Measurements from ENCODE around the gene KLB.

The KLB gene

DNA sequence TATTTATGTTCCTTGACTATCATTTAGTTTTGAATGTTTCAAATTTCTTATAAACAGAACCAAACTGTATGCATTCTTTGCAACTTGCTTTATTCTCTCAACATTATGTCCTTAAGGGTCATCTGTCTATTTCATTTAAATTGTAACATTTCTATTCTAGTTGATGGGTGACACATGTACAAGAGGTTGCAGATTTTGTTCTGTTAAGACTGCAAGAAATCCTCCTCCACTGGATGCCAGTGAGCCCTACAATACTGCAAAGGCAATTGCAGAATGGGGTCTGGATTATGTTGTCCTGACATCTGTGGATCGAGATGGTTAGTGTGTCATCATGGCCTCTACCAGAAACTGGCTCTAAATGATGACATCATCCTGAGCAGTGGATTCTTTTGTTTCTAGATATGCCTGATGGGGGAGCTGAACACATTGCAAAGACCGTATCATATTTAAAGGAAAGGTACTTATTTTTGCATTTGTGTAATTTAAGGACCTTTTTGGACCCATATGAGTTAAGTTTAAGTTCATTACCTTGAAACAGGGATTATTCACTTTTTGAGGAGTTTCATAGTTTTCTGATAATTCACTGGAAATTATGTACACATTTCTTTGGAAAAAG is 58.3 kb downstream of the KLB start:
- no peak for DNase-seq (ENCODE audit: low read depth in 3 of 3)

DNA sequence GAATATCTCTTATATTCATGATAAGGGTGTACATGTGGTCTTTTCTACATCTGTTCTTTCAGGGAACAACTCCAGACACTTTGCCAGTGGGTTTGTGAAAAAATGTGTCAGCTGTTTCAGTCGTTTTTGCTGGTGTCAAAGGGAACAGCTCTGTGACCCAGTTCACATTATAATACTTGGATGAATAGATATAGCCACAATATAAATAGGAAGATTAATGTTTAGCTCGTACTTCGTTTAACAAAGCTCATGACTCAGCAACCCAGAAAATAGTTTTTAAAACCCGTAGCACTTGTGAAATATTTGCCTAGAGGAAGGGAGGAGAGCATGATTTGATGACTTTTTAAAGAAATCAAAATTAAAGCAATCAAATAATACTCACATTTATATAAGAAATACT is 60.0 kb downstream of the KLB start:
- no peak for DNase-seq (ENCODE audit: low read depth in 3 of 3)

DNA sequence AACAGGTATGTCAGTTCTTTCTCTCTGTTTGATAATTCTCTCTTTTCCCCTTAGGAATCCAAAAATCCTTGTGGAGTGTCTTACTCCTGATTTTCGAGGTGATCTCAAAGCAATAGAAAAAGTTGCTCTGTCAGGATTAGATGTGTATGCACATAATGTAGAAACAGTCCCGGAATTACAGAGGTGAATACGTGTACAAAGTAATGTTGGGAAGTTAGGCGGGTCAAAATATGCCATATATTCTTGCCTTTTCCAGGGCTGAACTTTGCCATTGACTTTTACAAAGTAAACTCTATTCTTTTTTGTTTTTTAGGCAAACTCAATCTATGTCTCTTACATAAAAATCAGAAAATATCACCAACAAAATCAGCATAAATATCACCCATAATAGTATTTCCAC is 60.7 kb downstream of the KLB start:
- DNase-seq (ENCODE audit: low read depth in 3 of 3), result no peak

DNA sequence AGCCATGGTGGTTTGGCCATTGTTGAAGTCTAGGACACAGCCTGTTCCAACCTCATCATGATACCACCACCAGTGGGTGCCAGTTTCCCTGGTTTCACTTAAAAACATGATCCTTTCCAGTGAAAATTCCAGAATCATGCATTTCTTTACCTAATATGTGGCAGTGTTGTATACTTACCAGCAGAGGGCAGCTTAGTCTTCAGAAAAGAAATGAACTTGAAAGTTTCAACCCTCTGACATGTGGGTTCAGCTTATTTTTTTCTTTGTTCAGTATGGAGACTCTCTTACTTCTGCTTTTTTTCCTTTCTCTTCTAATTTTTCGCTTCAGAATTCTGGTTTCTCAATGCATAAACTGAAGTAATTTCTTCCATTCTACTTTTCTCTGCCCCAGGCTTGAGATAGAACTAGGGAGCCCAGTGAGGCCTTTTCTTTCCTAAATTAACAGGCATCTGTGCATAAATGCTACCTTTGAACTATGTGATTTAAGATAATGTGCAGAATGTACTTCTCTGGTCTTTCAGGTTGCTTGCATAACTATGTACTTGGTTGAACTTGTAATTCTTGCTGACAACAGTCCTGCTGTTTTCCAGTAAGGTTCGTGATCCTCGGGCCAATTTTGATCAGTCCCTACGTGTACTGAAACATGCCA is 62.8 kb downstream of the KLB start:
- DNase-seq (ENCODE audit: low read depth in 3 of 3), result no peak

DNA sequence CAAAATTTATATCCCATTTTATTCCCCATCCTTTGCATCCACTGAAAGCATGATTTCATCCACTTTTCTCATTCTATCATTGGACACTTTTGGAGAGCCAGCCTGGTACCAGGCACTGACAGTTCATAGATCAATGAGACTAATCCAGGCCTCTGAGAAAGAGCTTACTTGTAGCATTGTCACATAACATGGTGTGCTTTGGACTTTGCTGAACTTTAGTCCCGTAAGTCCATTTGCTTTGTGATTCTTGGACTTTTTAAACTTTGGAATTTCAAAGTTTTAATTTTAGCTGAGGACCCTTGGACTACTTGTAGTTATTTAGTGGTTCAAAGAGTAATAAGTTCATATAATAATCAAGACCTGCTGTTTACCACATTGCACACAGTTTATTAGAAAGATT is 63.7 kb downstream of the KLB start:
- DNase-seq (ENCODE audit: low read depth in 3 of 3), result no peak

DNA sequence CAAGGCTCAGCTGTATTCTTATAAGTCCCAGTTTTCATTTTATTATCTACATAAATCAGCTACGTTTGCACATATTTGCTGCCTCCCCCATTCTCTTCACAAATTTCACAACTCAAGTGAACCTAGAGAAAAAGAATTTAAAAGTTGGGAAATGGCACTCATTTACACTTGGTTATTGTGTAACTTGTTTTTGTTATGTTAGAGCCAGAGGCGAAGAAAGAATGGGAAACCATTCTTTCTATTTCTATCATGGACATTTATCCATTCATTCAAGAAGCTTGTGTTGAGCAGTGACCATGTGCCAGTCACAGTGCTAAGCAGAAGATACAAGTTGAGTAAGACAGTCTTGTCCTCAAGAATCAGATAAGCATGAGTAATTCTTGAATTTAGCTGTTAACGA is 65.7 kb downstream of the KLB start:
- no peak for DNase-seq (ENCODE audit: low read depth in 3 of 3)

DNA sequence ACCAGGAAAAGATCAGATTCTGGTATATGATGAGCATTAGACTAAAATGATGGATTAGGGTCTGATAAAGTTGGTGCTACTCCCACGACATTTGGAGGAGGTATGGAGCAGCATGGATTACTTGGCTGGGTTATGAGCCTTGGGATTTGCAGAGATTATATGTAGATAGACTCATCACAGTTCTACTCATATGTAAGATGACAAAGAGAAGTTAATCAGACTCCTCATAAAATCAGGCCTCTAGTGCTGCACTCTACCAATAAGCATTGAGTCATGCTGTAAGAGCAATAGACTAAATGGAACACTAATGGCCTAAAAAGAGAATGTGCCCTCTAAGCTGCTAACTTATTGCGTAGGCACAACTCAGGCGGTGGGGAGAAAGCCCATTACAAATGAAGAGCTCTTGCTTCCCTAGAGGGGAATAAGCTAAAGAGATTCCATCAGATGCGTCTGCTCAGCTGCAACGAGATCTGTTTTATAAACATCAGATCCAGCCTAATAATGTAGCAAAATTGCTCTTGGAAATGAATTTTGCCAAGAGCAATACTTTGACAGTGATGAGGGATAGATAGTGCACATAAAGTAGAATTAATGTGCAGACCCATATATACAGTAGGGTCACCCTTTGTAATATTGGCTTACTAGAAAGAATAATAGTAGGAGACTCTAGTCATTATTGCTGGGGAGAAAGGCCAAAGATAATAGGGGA is 69.6 kb downstream of the KLB start:
- no peak for DNase-seq (ENCODE audit: low read depth in 3 of 3)

DNA sequence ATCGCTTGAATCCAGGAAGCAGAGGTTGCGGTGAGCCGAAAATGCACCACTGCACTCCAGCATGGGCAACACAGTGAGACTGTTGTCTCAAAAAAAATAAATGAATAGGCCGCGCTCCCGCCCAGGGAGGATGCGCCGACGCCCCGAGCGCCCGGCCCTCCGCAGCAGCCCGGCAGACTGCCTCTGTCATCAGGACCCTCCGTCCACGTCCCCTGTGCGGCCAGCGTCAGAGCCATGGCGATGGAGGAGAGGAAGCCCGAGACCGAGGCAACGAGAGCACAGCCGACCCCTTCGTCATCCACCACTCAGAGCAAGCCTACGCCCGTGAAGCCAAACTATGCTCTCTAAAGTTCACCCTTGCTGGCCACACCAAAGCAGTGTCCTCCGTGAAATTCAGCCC is 73.5 kb downstream of the KLB start:
- no peak for DNase-seq (ENCODE audit: low read depth in 3 of 3)

DNA sequence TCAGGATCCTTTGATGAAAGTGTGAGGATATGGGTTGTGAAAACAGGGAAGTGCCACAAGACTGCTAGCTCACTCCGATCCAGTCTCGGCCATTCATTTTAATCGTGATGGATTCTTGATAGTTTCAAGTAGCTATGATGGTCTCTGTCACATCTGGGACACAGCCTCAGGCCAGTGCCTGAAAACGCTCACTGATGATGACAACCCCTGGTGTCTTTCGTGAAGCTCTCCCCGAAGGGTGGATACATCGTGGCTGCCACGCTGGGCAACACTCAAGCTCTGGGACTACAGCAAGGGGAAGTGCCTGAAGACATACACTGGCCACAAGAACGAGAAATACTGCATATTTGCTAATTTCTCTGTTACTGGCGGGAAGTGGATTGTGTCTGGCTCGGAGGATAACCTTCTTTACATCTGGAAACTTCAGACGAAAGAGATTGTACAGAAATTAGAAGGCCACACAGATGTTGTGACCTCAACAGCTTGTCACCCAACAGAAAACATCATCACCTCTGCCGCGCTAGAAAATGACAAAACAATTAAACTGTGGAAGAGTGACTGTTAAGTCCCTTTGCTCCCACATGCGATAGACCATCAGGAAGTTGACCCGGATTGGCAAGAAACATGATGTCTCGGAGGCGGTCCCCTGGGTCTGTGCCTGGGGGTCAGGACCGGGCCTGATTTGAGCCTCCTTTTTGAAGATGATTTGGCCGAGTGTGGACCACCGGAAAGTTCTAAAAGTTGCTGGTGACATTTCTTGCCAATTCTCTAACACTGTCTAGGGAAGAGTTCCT is 74.4 kb downstream of the KLB start:
- DNase-seq (ENCODE audit: low read depth in 3 of 3), result no peak

DNA sequence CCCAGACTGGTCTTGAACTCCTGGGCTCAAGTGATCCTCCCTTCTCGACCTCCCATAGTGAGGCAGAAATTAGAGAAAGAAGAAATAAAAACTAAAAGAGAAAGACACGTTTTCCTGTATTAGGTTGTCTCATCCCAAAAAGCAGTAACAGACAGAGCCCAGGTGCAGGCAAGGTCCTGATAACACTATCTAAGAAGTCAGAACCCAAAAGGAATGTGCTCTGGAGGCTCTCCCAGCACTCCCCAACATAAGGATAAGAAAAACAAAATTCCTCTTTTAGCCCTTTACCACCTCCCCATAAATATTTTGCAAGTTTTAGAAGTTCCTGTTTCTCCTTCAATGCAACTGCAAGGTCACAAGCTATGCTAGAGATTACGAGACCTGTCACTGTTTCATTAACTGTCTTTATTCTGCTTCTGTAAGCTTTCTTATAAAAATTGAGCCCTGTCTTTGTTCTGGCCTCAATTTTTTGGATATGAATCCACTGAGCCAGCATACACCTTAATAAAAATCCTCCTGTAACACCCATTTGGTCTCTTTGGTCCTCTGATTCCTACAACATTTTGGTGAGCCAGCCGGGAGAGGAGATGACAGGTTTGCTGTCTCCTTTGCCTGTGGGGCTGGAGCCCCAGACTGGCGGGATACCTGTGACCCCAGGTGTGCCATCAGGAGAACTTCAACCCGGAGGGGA is 78.0 kb downstream of the KLB start:
- no peak for DNase-seq (ENCODE audit: low read depth in 3 of 3)

DNA sequence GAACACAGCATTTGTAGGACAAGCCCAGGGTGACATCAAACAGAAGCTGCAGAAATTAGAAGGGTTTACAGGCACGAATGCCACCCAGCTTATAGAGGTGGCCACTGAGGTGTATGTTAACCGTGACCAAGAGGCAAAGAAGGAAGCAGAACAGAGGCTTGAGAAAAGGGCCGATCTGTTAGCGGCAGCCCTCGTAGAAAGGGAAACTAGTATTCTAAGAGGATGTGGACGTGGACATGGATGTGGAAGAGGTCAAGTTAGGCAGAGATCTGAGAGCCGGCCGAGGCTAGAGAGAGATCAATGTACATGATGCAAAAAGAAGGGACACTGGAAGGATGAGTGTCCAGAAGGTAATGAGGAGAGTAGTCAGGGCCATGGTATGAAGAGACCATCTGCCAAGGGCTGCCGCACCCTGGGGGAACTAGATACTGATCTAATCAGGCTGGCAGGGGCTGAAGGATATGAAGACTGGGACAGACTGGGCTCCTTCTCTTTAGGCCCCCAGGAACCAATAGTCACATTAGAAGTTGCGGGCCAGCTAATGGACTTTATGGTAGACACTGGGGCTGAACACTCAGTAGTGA is 79.6 kb downstream of the KLB start:
- no peak for DNase-seq (ENCODE audit: low read depth in 3 of 3)

DNA sequence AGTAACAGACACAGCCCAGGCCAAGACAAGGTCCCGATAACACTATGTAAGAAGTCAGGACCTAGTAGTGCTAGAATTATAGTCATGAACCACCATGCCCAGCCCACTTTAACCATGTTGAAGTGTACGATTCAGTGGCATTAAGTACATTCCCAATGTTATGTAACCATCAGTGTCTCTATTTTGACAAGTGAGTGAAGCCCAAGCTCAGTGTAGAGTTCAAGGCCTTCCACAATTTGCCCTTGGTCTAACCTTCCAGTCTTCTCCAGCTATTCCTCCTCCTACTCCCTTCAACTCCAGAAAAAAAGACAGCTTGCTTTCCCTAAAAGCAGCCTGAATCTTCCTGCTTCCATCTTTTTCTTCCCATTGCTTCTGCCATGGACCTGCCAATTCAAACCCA is 83.6 kb downstream of the KLB start:
- no peak for DNase-seq (ENCODE audit: low read depth in 3 of 3)

DNA sequence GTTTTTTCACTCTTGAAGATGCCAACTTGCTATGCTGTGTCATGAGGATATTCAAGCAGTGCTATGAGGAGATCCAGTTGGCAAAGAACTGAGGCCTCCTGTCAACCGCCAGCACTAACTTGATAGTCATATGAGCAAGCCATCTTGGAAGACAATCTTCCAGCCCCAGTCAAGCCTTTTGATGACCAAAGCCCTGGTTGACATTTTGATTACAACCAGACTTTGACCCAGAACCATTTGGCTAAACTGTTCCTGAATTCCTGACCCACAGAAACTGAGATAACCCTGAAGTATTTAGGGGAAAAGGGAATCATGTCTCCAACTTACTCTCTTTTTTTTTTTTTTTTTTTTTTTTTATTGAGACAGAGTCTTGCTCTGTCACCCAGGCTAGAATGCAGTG is 87.6 kb downstream of the KLB start:
- DNase-seq (ENCODE audit: low read depth in 3 of 3), result no peak

DNA sequence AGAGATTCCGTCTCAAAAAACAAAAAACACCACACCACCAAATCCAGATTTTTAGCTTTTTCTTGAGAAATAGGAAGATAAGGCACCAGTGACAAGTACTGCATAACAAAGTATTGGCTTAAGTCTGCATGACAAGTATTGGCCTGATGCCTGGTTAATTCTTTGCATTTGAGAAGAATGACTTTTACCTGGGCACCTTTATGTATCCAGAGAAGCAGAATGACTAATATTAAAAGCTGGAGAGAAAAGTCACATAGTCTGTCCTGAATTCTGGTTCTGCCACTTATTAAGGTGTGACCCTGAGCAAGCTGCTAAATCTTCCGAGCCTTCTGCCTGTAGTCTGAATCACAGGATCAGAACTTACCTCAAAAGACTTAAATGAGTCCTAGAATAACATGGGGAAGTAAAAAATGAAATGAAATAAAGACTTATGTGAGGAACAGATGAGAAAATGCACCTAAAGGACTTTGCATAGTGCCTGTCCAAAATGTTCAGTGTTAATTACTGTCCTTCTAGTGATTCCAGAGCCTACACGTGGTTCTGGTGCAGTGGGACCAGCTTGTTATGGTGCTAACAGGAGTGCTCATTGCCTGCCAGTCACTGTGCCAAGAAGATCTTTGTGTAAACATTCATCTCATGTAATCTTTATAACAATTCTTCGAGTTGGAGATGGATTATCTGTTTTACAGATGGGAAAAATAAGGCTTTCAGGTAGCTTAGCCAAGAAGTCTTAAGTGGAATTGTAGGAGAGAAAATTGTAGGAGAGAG is 88.9 kb downstream of the KLB start:
- DNase-seq (ENCODE audit: low read depth in 3 of 3), result no peak

DNA sequence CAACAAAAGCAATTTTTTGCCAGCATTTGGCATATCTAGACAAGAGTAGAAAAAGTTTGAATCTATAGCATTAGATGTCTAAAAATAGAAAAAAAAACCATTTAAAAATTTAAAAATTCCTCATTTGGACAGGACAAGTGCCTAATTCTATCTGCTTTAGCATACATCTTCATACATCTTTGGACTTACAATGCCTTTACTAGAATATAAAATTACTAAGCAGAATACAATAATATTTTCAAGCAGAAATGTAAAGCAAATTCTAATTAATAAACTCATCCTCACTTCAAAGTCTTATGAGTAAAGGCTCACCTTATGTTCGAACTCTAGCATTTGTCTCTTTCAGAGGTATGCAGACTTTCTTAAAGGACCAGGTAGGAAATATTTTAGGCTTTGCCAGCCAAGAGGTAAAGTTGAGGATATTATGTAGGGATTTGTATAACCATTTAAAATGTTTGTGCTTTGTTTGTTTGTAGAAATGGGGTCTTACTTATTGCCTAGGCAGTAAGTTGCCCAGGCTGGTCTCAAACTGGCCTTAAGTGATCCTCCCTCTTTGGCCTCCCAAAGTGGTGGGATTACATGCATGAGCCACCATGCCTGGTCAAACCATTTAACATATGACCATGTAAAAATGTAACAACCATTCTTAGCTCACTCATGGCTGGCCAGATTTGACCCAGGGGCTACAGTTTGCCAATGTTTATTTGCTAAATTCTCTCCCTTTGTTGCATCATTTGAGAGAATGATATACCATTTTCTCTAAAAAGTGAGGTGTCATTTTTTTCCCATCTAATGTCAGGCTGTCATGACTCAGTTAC is 91.4 kb downstream of the KLB start:
- no peak for DNase-seq (ENCODE audit: low read depth in 3 of 3)

DNA sequence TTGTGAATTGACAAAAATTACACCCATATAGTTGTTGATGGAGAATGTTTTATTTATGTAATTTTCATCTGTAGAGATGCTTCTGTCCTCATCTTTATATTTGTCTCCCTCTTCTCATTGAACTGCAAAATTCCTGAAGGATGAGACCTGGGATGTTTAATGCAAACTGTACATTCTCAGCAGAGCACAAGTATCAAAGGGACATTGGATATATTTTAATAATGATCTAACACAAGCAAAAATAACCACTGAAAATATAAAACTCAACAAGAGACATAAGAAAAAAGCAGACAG is 91.9 kb downstream of the KLB start:
- no peak for DNase-seq (ENCODE audit: low read depth in 3 of 3)
